Epithelial cell of prostate (primary cell): ENCODE results near the gene EPX.

Experiments used
- DNase-seq: peaks from one replicate; pipeline ENCODE4 v3.0.0-alpha.2; 2011; ENCODE audit warnings: low read depth, low spot score
- H3K27ac ChIP-seq: fragments of 450-650 bp; 2 replicates; pipeline ENCODE4 v1.5.1; 2017; ENCODE audit warnings: mild to moderate bottlenecking

Gene EPX

GRCh38 chr17:58219789-58220183 lies 27.3 kb downstream of the EPX start:
- peak overlapping the region; percentile 35 for H3K27ac ChIP-seq
- no peak for DNase-seq

- H3K27ac ChIP-seq, result no peak overlapping the region
- no peak for DNase-seq
These were observed 31.8 kb downstream of the EPX start for GRCh38 chr17:58224315-58224714.

GRCh38 chr17:58227733-58228132 lies 35.2 kb downstream of the EPX start:
- DNase-seq, result no peak

GRCh38 chr17:58228679-58229078 lies 36.2 kb downstream of the EPX start:
- DNase-seq, result no peak
- H3K27ac ChIP-seq, result no peak overlapping the region

More at GRCh38 chr17:58227733-58228132, 35.2 kb downstream of the EPX start:
- H3K27ac ChIP-seq, result no peak overlapping the region

- DNase-seq, result no peak
- no peak overlapping the region for H3K27ac ChIP-seq
These were observed 36.9 kb downstream of the EPX start for GRCh38 chr17:58229384-58229783.

GRCh38 chr17:58229881-58230280 lies 37.4 kb downstream of the EPX start:
- peak; percentile 33 for DNase-seq
- H3K27ac ChIP-seq, result no peak overlapping the region

- no peak for DNase-seq
- no peak overlapping the region for H3K27ac ChIP-seq
These were observed 39.1 kb downstream of the EPX start for GRCh38 chr17:58231641-58232040.

- H3K27ac ChIP-seq, result no peak overlapping the region
- DNase-seq, result peak; percentile 78
These were observed 40.2 kb downstream of the EPX start for GRCh38 chr17:58232707-58233156.

- H3K27ac ChIP-seq, result no peak overlapping the region
- no peak for DNase-seq
These were observed 41.0 kb downstream of the EPX start for GRCh38 chr17:58233543-58233942.

- no peak overlapping the region for H3K27ac ChIP-seq
- DNase-seq, result no peak
These were observed 42.0 kb downstream of the EPX start for GRCh38 chr17:58234512-58234911.

- no peak for DNase-seq
- no peak overlapping the region for H3K27ac ChIP-seq
These were observed 43.3 kb downstream of the EPX start for GRCh38 chr17:58235821-58236220.

GRCh38 chr17:58236394-58236793 lies 43.9 kb downstream of the EPX start:
- no peak for DNase-seq
- no peak overlapping the region for H3K27ac ChIP-seq

GRCh38 chr17:58238147-58238634 lies 45.7 kb downstream of the EPX start, which contains the start of gene LPO:
LPO (plus strand) TSS chr17:58238584; CDS start chr17:58242980, 4,396 bp downstream.
- DNase-seq, result no peak

GRCh38 chr17:58239987-58240386 lies 47.5 kb downstream of the EPX start:
- no peak overlapping the region for H3K27ac ChIP-seq
- DNase-seq, result no peak

More at GRCh38 chr17:58238147-58238634, 45.7 kb downstream of the EPX start, which contains the start of gene LPO:
- no peak within 1 kb of the TSS for H3K27ac ChIP-seq

GRCh38 chr17:58242171-58242784 lies 49.8 kb downstream of the EPX start:
- no peak overlapping the region for H3K27ac ChIP-seq
- DNase-seq, result no peak

- no peak overlapping the region for H3K27ac ChIP-seq
- no peak for DNase-seq
These were observed 52.4 kb downstream of the EPX start for GRCh38 chr17:58244963-58245362.

GRCh38 chr17:58245428-58246103 lies 53.0 kb downstream of the EPX start:
- no peak for DNase-seq
- H3K27ac ChIP-seq, result no peak overlapping the region

GRCh38 chr17:58246104-58246740 lies 53.7 kb downstream of the EPX start:
- H3K27ac ChIP-seq, result no peak overlapping the region
- DNase-seq, result no peak

- DNase-seq, result no peak
- H3K27ac ChIP-seq, result no peak overlapping the region
These were observed 54.3 kb downstream of the EPX start for GRCh38 chr17:58246781-58247180.

GRCh38 chr17:58247511-58248363 lies 55.2 kb downstream of the EPX start:
- no peak overlapping the region for H3K27ac ChIP-seq
- DNase-seq, result no peak
